Nucleus accumbens (tissue), 56 donors: Measurements from ENCODE around the gene ZNF273.
"Not testable (repeated sequence)": the region's sequence is repeated elsewhere in the genome, so short reads cannot be mapped to it uniquely, and the experiment has no call there.

Source experiments
- DNase-seq, 56 donors: peaks; one replicate each; lab custom pipeline; 2025; lab: John Stamatoyannopoulos, UW

The ZNF273 gene

GRCh38 chr7:64902806-64903721 is at the start of gene ZNF273:
TSS of gene ZNF273 (plus strand) at chr7:64903273. CDS start at chr7:64903318, 45 bp downstream.
- peak; percentile 29 to 95 (median 82) for DNase-seq

DNA sequence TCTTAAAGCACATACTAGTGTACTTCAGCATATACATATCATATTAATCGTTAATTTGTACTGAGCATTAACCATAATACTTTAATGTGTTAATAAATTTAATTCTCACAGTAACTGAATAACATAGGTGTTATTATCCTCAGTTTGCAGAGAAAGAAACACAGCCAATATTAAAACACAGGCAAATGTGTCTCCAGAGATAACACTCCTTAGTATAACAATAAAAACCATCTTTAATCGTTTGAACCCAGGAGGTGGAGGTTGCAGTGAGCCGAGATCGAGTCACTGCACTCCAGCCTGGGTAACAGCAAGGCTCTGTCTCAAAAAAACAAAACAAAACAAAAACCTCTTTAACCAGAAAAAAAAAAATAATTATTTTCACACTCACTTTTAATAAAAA is 49.4 kb upstream of the ZNF273 start:
- DNase-seq, result no peak

DNA sequence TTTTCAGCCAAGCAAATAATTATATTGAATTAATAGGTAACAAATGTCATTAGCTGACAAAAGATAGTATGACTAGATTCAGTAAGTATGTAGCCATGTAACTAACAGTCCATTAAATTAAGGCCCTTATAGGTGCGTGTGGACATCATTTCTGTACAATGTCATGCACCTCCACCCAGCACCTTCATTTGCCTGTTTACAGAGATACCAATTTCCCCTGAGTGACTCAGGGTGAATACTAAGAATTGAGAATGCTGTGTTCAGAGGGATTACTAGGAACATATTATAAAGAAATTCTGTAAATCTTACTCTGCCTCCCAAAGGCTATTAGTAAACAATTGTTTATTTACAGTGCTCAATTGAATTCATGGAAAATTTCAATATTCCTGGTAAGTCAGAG is 48.1 kb upstream of the ZNF273 start:
- DNase-seq, result no peak

GRCh38 chr7:64863021-64863420 is 40.1 kb upstream of the ZNF273 start:
- DNase-seq, result no peak

- DNase-seq, result not testable (repeated sequence)
Observed at GRCh38 chr7:64863530-64863929, 39.5 kb upstream of the ZNF273 start.

GRCh38 chr7:64863969-64864368 is 39.1 kb upstream of the ZNF273 start:
- no peak for DNase-seq

- DNase-seq, result no peak
Observed at GRCh38 chr7:64867863-64868440, 35.1 kb upstream of the ZNF273 start.

GRCh38 chr7:64868499-64868898 is 34.6 kb upstream of the ZNF273 start:
- no peak for DNase-seq

- no peak for DNase-seq
Observed at GRCh38 chr7:64869121-64869725, 33.9 kb upstream of the ZNF273 start.

DNA sequence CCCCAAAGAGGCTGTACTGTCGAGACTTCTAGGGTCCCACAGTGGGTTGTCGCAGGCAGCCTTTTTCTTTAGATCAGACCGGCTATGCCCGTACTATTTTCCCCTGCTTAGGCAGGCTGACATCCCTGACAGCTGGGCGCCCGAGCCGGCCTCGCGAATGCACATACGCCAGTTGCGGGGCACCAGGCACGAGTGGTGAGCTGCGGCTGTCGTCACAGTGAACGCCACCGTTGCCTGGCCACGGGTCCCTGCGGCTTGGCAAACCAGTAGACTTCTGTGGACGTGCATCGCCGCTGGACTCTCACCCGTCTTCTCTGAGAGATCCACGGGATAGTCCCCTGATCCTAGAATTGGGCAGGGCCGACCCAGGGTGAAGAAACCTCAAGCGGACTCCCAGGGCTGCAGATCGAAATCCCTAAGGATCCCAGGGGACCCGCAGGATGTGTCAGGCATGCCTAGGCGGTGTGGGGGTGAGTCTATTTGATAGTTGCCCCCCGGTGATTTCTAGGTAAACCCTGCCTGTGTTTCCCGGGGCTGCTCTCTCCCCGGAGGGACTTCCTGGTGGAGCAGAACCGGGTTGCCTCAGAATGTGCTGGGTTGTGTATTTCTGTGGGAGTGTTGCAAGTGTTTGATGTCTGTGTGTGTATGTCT is 33.0 kb upstream of the ZNF273 start:
- no peak for DNase-seq

DNA sequence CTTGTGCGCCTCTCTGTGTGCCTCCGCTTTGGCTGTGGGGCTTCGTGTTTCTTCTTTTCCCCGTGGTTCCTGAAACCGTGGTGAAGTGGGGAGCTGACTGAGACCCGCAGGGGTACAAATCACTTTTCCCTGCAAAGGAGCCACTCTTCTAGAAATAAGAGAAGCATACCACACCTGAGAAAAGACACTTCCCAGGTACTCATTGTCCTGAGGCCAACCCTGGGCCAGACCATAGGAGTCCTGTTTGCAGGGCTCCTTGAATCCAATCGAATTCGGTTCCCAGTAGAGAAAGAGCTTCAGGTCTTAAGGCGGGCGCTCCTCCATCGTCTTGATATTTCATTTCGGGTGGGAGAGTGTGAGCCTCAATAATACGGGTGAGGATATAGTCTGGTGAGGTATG is 32.4 kb upstream of the ZNF273 start:
- no peak for DNase-seq

DNA sequence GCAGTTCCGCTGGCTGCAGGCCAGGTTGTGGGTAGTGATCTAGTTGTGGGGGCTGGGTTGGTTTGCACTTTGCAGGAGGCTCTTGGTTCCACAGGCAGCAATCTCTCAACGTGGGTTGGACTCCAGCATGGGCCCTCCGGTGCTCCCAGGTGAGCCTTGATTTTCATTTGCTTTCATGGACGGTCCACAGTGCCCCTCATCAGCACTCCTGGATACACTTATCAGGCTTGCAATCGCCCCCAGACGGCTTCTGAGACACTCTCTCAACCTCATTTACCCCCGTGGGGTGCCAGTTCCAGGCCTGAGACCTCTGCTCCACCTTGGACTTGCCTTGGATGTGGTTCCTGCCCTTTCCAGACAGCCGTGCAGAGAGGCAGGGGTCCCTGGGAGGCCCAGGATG is 31.3 kb upstream of the ZNF273 start:
- DNase-seq, result no peak

DNA sequence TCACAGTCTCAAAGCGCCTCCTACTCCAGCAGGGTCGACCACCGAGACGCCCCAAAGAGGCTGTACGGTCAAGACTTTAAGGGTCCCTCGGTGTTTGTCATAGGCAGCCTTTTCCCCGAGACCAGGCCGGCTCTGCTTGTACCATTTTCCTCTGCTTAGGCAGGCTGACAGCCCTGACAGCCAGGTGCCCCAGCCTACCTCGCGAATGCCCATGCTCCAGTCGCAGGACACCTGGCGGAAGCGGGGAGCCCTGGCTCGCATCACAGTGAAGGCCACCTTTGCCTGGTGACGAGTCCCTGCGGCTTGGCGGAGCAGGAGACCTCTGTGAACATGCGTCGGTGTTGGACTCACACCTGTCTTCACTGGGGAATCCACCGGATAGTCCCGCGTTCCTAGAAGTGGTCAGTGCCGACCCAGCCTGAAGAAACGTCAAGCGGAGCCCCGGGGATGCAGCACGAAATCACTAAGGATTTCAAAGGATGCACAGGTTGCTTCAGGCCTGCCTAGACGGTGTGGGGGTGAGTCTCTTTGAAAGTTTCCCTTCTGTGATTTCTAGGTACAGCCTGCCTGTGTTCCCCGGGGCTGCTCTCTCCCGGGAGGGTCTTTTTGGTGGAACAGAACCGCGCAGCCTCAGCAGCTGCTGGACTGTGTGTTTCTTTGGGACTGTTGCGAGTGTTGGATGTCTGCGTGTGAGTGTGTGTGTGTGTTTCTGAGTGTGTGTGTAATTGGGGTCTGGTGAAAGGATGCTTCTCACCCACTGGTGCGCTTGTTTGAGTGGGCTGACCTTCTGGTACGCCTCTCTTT is 30.5 kb upstream of the ZNF273 start:
- DNase-seq, result no peak

GRCh38 chr7:64873155-64873500 is 29.9 kb upstream of the ZNF273 start:
- no peak for DNase-seq

DNA sequence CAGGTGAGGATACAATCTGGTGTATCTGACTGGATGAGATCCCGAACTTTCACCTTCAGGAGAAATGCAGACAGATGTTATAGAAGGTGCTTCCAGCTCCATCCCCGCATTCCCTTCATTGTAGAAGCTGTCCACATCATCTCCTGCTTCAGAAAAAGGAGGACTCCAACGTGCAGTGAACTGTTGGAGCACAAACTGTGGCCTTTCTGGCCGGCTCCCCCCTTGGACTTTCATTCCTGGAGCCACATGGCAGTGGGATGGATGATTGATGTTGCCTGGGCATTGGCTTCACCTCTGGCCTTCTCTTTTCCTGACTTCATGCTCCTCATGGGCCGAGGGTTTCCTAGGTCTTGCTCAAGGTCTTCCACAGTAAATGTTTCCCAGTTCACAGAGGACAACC is 29.6 kb upstream of the ZNF273 start:
- DNase-seq, result no peak

DNA sequence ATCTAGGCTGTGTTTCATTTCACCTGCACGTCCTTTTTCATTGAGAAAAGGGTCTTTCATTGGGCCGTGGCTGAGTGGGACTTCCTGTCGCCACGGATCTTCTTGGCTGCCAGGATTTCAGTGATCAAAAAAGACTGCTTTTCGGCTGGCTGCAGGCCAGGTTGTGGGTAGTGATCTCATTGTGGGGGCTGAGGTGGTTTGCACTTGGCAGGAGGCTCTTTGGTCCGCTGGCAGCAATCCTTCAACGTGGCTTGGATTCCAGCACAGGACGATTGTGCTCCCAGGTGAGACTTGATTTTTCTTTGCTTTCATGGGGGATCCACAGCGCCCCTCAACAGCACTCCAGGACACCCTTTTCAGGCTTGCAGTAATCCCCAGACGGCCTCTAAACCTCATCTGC is 29.0 kb upstream of the ZNF273 start:
- DNase-seq, result no peak

DNA sequence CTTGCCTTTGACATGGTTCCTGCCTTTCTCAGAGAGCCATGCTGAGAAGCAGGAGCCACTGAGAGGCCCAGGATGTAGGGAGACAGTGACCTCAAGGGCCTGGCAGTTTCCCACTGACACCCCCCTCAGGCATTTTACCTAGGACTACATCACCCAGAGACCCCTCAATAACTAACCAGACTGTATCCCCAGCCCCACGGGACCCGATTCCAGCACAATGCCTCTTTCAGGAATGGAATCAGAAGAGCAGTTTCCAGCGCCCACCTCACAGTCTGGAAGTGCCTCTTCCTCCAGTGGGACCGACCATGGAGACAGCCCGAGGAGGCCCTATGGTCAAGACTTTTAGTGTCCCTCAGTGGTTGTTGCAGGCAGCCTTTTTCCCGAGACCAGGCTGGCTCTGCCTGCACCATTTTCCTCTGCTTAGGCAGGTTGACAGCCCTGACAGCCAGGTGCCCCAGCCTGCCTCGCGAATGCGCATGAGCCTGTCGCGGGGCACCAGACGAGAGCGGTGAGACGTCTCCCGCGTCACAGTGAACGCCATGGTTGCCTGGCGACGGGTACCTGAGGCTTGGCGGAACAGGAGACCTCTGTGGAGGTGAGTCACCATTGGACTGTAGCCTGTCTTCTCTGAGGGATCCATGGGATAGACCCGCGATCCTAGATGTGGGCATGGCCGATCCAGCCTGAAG is 28.4 kb upstream of the ZNF273 start:
- DNase-seq, result no peak

DNA sequence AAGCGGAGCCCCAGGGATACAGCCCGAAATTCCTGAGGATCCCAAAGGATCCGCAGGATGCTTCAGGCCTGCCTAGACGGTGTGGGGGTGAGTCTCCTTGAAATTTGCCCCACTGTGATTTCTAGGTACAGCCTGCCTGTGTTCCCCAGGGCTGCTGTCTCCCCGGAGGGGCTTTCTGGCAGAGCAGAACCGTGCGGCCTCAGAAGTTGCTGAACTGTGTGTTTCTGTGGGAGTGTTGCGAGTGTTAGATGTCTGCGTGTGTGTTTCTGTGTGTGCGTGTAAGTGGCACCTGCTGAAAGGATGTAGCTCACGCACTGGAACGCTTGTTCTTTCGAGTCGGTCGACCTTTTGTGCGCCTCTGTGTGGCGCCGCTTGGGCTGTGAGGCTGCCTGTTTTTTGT is 27.8 kb upstream of the ZNF273 start:
- no peak for DNase-seq

- DNase-seq, result no peak
Observed at GRCh38 chr7:64875658-64876406, 27.2 kb upstream of the ZNF273 start.
